ENCODE data around the gene PIMREG.

Gene PIMREG

GRCh38 chr17:6488008-6488539 is 43.8 kb downstream of the PIMREG start:
- Histone ChIP-seq H3K9me3 (ENCODE audit: insufficient read depth, low read depth, low read length) (no peaks in the 10 kb centered on the region), H3F3A (ENCODE audit: low read depth) (no peaks in the 10 kb centered on the region), H3K79me2 (ENCODE audit: insufficient read depth, low read length) (no peaks in the 10 kb centered on the region), H3K27me3 (ENCODE audit: insufficient read depth, low read length, poor library complexity, severe bottlenecking) (no peaks in the 10 kb centered on the region), H3K36me3 (ENCODE audit: insufficient read depth, low read length) (no peaks in the 10 kb centered on the region), H3K9ac (ENCODE audit: low read depth, low read length, poor library complexity, severe bottlenecking) (no peak overlapping the region), H3K4me2 (ENCODE audit: low read depth, low read length, poor library complexity, severe bottlenecking) (no peak overlapping the region), H3K4me1 (ENCODE audit: insufficient read depth, low read length, poor library complexity, severe bottlenecking) (no peaks in the 10 kb centered on the region), H3K9me2 (replicated peaks; ENCODE audit: low read depth, low read length) (no peaks in the 10 kb centered on the region), H3K4me3 (ENCODE audit: low read length, poor library complexity, severe bottlenecking) (no peak overlapping the region), H4K20me1 (ENCODE audit: insufficient read depth, low read length, poor library complexity, severe bottlenecking) (no peaks in the 10 kb centered on the region), H2AFZ (ENCODE audit: low read length) (no peak overlapping the region)
- TF ChIP-seq CTCF (conservative IDR thresholded peaks at IDR 0.05; ENCODE audit: low read length) = no peak
- no peak for TF ChIP-seq EZH2phosphoT487 (IDR thresholded peaks at IDR 0.05; ENCODE audit: borderline replicate concordance)

GRCh38 chr17:6489016-6489550 is 44.8 kb downstream of the PIMREG start:
- Histone ChIP-seq H3K36me3 (ENCODE audit: insufficient read depth, low read length) (no peaks in the 10 kb centered on the region), H3K9me2 (replicated peaks; ENCODE audit: low read depth, low read length) (no peaks in the 10 kb centered on the region), H2AFZ (ENCODE audit: low read length) (no peak overlapping the region), H3K4me3 (ENCODE audit: low read length, poor library complexity, severe bottlenecking) (no peak overlapping the region), H3K4me2 (ENCODE audit: low read depth, low read length, poor library complexity, severe bottlenecking) (no peak overlapping the region), H3F3A (ENCODE audit: low read depth) (no peaks in the 10 kb centered on the region), H3K9me3 (ENCODE audit: insufficient read depth, low read depth, low read length) (no peaks in the 10 kb centered on the region), H3K9ac (ENCODE audit: low read depth, low read length, poor library complexity, severe bottlenecking) (no peak overlapping the region), H4K20me1 (ENCODE audit: insufficient read depth, low read length, poor library complexity, severe bottlenecking) (no peaks in the 10 kb centered on the region), H3K4me1 (ENCODE audit: insufficient read depth, low read length, poor library complexity, severe bottlenecking) (no peaks in the 10 kb centered on the region), H3K27me3 (ENCODE audit: insufficient read depth, low read length, poor library complexity, severe bottlenecking) (no peaks in the 10 kb centered on the region), H3K79me2 (ENCODE audit: insufficient read depth, low read length) (no peaks in the 10 kb centered on the region)
- TF ChIP-seq EZH2phosphoT487 (IDR thresholded peaks at IDR 0.05; ENCODE audit: borderline replicate concordance) = no peak
- no peak for TF ChIP-seq CTCF (conservative IDR thresholded peaks at IDR 0.05; ENCODE audit: low read length)

GRCh38 chr17:6491071-6491700 is 46.9 kb downstream of the PIMREG start:
- no peaks in the 10 kb centered on the region for H3F3A ChIP-seq (ENCODE audit: low read depth)
- no peak overlapping the region for H3K4me2 ChIP-seq (ENCODE audit: low read depth, low read length, poor library complexity, severe bottlenecking)
- H3K9me3 ChIP-seq (ENCODE audit: insufficient read depth, low read depth, low read length) = no peaks in the 10 kb centered on the region
- TF ChIP-seq CTCF (conservative IDR thresholded peaks at IDR 0.05; ENCODE audit: low read length) = no peak
- no peak for TF ChIP-seq EZH2phosphoT487 (IDR thresholded peaks at IDR 0.05; ENCODE audit: borderline replicate concordance)
- peaks cover 3% of the 10 kb centered on the region for H3K4me1 ChIP-seq (ENCODE audit: insufficient read depth, low read length, poor library complexity, severe bottlenecking)
- H3K79me2 ChIP-seq (ENCODE audit: insufficient read depth, low read length) = no peaks in the 10 kb centered on the region
- H3K9me2 ChIP-seq (replicated peaks; ENCODE audit: low read depth, low read length) = no peaks in the 10 kb centered on the region
- H3K27me3 ChIP-seq (ENCODE audit: insufficient read depth, low read length, poor library complexity, severe bottlenecking) = no peaks in the 10 kb centered on the region
- no peaks in the 10 kb centered on the region for H4K20me1 ChIP-seq (ENCODE audit: insufficient read depth, low read length, poor library complexity, severe bottlenecking)
- H2AFZ ChIP-seq (ENCODE audit: low read length) = no peak overlapping the region
- H3K9ac ChIP-seq (ENCODE audit: low read depth, low read length, poor library complexity, severe bottlenecking) = no peak overlapping the region
- no peaks in the 10 kb centered on the region for H3K36me3 ChIP-seq (ENCODE audit: insufficient read depth, low read length)
- no peak overlapping the region for H3K4me3 ChIP-seq (ENCODE audit: low read length, poor library complexity, severe bottlenecking)

Data from Loucy (cell line).